GM19099 (cell line): ENCODE data around the gene ERLIN1.

Source experiments
- POLR2A ChIP-seq: IDR thresholded peaks from 3 replicates; pipeline ENCODE4 v1.6.1; 2011; ENCODE audit warnings: low read depth; ENCODE audit not compliant: insufficient read length; ENCODE audit errors: extremely low read depth

Gene ERLIN1

GRCh38 chr10:100183481-100183880 lies 2.3 kb downstream of the ERLIN1 start:
- TF ChIP-seq POLR2A = no peak

- no peak for TF ChIP-seq POLR2A
These were observed 2.9 kb downstream of the ERLIN1 start for GRCh38 chr10:100182908-100183307.

GRCh38 chr10:100182281-100182680 lies 3.5 kb downstream of the ERLIN1 start:
- no peak for TF ChIP-seq POLR2A

- no peak for TF ChIP-seq POLR2A
These were observed 10.0 kb downstream of the ERLIN1 start for GRCh38 chr10:100175875-100176274.

GRCh38 chr10:100174699-100175677 lies 10.8 kb downstream of the ERLIN1 start:
- no peak for TF ChIP-seq POLR2A

- no peak for TF ChIP-seq POLR2A
These were observed 12.8 kb downstream of the ERLIN1 start for GRCh38 chr10:100173035-100173434.

GRCh38 chr10:100172349-100172748 lies 13.5 kb downstream of the ERLIN1 start:
- TF ChIP-seq POLR2A = no peak

- TF ChIP-seq POLR2A = no peak
These were observed 17.6 kb downstream of the ERLIN1 start for GRCh38 chr10:100168313-100168643.

GRCh38 chr10:100167553-100168312 lies 18.1 kb downstream of the ERLIN1 start:
- TF ChIP-seq POLR2A = no peak

- TF ChIP-seq POLR2A = no peak
These were observed 21.9 kb downstream of the ERLIN1 start for GRCh38 chr10:100163704-100164621.

- TF ChIP-seq POLR2A = no peak
These were observed 23.1 kb downstream of the ERLIN1 start for GRCh38 chr10:100162696-100163095.

GRCh38 chr10:100158044-100158805 lies 27.6 kb downstream of the ERLIN1 start:
- TF ChIP-seq POLR2A = no peak

- no peak for TF ChIP-seq POLR2A
These were observed 28.7 kb downstream of the ERLIN1 start for GRCh38 chr10:100157156-100157555.

- no peak for TF ChIP-seq POLR2A
These were observed 29.9 kb downstream of the ERLIN1 start for GRCh38 chr10:100155936-100156335.
